Cardiac fibroblast (primary cell): ENCODE data around the gene COL18A1.
A peak's percentile ranks its signal among the peaks of the same experiment; 100 is the strongest.

Source experiments
- DNase-seq, 2 donors: peaks; one replicate each; pipeline versions ENCODE4 v3.0.0 to v3.0.0-alpha.2; 2010; ENCODE audit warnings: low read depth in 2 of 2
- H3K4me3 ChIP-seq, 2 donors: replicated peaks in 1 of 2; 1 replicate in 1 of 2; 2 replicates in 1 of 2; pipeline ENCODE4 v1.5.1; 2011; ENCODE audit warnings: low read depth in 2 of 2, low read length in 2 of 2, mild to moderate bottlenecking in 2 of 2, moderate library complexity in 1 of 2
- TF ChIP-seq, protein P1 (sequence below): IDR thresholded peaks from one replicate; pipeline ENCODE4 v1.5.1; 2011; ENCODE audit warnings: low read depth, mild to moderate bottlenecking, low read length, inconsistent platforms

Gene COL18A1

DNA sequence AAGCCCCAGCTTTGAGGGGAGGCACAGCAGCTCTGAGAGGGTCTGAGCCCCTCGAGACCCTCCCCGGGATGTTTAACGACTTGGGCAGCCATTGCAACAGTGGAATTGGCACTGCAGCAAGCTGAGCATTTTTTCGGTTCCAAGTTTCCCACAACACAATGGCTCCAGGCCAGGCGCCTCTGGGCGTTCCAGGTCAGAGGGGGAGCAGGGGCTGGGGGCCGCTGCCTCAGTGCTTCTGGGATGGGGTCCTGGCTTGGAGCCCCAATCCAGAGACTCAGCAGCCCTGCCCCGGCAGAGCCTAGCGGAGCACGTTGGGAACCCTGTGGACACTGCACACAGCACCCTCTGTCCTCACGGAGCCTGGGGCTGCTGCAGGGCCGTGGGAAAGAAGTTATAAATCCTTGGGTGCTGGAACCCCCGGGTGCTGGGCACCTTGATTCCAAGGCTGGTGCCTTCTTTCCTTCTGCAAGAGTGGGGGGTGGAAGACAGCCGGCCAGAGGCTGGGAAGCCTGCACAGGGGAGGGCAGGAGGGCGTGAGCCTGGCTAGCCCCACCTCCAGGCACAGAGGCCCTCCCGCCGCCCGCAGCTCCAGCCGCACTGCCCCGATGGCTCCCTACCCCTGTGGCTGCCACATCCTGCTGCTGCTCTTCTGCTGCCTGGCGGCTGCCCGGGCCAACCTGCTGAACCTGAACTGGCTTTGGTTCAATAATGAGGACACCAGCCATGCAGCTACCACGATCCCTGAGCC is 50.1 kb downstream of the COL18A1 start:
- peak overlapping the region in 1 of 2 donors; percentile 32 for H3K4me3 ChIP-seq
- TF ChIP-seq, protein P1, sequence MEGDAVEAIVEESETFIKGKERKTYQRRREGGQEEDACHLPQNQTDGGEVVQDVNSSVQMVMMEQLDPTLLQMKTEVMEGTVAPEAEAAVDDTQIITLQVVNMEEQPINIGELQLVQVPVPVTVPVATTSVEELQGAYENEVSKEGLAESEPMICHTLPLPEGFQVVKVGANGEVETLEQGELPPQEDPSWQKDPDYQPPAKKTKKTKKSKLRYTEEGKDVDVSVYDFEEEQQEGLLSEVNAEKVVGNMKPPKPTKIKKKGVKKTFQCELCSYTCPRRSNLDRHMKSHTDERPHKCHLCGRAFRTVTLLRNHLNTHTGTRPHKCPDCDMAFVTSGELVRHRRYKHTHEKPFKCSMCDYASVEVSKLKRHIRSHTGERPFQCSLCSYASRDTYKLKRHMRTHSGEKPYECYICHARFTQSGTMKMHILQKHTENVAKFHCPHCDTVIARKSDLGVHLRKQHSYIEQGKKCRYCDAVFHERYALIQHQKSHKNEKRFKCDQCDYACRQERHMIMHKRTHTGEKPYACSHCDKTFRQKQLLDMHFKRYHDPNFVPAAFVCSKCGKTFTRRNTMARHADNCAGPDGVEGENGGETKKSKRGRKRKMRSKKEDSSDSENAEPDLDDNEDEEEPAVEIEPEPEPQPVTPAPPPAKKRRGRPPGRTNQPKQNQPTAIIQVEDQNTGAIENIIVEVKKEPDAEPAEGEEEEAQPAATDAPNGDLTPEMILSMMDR, result no peak
- DNase-seq, result peak; percentile 35 to 69

DNA sequence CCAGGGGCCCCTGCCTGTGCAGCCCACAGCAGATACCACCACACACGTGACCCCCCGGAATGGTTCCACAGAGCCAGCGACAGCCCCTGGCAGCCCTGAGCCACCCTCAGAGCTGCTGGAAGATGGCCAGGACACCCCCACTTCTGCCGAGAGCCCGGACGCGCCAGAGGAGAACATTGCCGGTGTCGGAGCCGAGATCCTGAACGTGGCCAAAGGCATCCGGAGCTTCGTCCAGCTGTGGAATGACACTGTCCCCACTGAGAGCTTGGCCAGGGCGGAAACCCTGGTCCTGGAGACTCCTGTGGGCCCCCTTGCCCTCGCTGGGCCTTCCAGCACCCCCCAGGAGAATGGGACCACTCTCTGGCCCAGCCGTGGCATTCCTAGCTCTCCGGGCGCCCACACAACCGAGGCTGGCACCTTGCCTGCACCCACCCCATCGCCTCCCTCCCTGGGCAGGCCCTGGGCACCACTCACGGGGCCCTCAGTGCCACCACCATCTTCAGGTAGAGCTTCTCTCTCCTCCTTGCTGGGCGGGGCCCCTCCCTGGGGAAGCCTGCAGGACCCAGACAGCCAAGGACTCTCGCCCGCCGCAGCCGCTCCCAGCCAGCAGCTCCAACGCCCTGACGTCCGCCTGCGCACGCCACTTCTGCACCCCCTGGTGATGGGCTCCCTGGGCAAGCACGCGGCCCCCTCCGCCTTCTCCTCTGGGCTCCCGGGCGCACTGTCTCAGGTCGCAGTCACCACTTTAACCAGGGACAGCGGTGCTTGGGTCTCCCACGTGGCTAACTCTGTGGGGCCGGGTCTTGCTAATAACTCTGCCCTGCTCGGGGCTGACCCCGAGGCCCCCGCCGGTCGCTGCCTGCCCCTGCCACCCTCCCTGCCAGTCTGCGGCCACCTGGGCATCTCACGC is 51.0 kb downstream of the COL18A1 start:
- peak overlapping the region in 1 of 2 donors; percentile 32 for H3K4me3 ChIP-seq
- TF ChIP-seq, protein P1, result no peak
- no peak for DNase-seq

DNA sequence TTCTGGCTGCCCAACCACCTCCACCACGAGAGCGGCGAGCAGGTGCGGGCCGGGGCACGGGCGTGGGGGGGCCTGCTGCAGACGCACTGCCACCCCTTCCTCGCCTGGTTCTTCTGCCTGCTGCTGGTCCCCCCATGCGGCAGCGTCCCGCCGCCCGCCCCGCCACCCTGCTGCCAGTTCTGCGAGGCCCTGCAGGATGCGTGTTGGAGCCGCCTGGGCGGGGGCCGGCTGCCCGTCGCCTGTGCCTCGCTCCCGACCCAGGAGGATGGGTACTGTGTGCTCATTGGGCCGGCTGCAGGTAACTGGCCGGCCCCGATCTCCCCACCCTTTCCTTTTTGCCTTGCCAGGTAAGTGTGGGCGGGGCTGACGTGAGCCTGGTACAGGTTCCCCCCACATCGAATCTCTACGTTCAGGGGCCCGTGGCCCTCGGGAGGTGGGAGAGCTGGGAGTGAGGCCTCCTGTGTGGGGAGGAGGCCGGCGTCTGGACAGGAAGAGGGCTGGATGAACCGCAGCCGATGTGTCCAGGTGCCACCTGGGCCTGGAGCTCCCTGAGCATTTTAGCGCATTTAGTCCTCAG is 51.7 kb downstream of the COL18A1 start:
- no peak overlapping the region for H3K4me3 ChIP-seq
- no peak for DNase-seq
- TF ChIP-seq, protein P1, result no peak

DNA sequence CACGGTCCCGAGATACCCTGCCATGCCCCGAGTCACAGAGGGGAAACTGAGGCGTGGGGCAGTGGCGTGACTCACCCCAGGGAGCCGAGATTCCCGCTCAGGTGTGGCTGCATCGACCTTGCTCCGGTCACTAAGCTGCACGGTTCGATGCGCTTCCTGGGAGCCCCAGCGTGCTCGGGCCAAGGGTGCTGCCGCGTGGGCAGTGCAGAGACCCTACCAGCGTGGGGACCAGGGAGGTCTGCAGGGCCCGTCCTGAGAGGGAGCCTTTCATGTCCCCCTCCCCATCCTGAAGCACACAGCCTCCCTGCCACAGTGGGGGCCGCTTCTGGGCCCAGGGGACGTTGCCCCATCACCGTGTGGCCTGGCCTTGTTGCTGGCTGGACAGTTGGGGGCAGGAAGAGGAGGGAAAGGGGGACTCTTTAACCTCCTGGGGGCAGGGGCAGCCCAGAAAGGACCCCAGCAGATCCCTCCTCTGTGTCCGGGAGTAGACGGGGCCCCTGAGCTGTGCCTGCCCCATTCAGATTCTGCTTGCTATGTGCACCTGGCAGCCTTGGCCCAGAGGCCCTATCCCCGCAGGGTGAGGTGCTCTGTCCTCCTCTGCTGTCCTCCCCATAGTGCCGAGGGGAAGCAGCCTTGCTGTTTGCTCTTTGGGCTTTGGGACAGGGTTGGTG is 52.3 kb downstream of the COL18A1 start:
- DNase-seq, result no peak
- H3K4me3 ChIP-seq, result no peak overlapping the region
- TF ChIP-seq, protein P1, result no peak

DNA sequence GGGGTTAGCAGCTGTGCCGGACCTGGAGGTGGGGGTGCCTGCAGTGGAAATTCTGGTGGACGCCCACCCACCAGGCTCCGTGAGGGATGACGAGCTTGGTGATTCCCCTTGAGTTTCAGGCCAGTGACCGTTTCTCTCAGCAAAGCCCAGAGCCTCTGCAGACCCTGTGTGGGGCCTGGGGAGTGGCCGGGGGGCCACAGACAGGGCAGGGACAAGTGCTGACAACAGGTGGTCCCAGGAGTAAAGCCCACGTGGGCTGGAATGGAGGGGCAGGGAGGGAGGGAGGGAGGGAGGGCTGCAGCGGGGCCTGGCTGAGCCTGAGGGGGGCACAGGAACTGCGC is 52.8 kb downstream of the COL18A1 start:
- TF ChIP-seq, protein P1, result no peak
- DNase-seq, result no peak
- no peak overlapping the region for H3K4me3 ChIP-seq
